Measurements from ENCODE around the gene USP22.

DNA sequence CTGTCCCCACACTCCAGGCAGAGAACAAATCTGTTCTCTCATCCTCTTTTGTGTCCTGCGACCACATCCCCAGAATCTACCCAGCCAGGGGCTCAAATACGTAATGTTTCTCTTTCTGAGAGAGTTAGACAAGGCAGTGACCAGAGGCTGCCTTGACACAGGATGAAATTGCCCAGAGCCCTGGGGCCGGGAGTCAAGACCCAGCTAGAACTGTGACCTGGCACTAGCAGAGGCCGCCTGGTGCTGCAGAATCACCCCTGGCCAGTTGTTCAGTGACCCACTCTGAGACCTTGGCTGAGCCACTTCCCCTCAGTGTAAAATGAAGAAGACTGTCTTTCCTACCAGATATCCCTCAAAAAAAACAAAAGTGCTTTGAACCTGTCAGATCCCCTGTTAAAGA lies 72.5 kb downstream of the USP22 start:
- TF ChIP-seq, protein P1, sequence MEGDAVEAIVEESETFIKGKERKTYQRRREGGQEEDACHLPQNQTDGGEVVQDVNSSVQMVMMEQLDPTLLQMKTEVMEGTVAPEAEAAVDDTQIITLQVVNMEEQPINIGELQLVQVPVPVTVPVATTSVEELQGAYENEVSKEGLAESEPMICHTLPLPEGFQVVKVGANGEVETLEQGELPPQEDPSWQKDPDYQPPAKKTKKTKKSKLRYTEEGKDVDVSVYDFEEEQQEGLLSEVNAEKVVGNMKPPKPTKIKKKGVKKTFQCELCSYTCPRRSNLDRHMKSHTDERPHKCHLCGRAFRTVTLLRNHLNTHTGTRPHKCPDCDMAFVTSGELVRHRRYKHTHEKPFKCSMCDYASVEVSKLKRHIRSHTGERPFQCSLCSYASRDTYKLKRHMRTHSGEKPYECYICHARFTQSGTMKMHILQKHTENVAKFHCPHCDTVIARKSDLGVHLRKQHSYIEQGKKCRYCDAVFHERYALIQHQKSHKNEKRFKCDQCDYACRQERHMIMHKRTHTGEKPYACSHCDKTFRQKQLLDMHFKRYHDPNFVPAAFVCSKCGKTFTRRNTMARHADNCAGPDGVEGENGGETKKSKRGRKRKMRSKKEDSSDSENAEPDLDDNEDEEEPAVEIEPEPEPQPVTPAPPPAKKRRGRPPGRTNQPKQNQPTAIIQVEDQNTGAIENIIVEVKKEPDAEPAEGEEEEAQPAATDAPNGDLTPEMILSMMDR (IDR thresholded peaks at IDR 0.05), result no peak
- no peak for TF ChIP-seq POLR2AphosphoS5 (IDR thresholded peaks at IDR 0.05)
- no peak for TF ChIP-seq EP300 (IDR thresholded peaks at IDR 0.05)

Measured in stomach (tissue), 4 donors.